HG02943 (cell line): ENCODE results near the gene SLC22A16.
"Not testable (repeated sequence)": the region's sequence is repeated elsewhere in the genome, so short reads cannot be mapped to it uniquely, and the experiment has no call there.

Source experiments
- ATAC-seq: cut with Tn5 transposase; IDR thresholded peaks from one replicate; pipeline ENCODE4 v1.9.1; 2021; ENCODE audit warnings: mild to moderate bottlenecking, low read depth, moderate library complexity; ENCODE audit not compliant: unreplicated experiment

The SLC22A16 gene, protein sequence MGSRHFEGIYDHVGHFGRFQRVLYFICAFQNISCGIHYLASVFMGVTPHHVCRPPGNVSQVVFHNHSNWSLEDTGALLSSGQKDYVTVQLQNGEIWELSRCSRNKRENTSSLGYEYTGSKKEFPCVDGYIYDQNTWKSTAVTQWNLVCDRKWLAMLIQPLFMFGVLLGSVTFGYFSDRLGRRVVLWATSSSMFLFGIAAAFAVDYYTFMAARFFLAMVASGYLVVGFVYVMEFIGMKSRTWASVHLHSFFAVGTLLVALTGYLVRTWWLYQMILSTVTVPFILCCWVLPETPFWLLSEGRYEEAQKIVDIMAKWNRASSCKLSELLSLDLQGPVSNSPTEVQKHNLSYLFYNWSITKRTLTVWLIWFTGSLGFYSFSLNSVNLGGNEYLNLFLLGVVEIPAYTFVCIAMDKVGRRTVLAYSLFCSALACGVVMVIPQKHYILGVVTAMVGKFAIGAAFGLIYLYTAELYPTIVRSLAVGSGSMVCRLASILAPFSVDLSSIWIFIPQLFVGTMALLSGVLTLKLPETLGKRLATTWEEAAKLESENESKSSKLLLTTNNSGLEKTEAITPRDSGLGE

GRCh38 chr6:110476046-110476849, at the start of gene SLC22A16:
TSS of gene SLC22A16 (minus strand) at chr6:110476613. CDS start at chr6:110476574, 39 bp downstream.
- ATAC-seq, result no peak

GRCh38 chr6:110525001-110525400, 48.6 kb upstream of the SLC22A16 start:
- ATAC-seq, result no peak

DNA sequence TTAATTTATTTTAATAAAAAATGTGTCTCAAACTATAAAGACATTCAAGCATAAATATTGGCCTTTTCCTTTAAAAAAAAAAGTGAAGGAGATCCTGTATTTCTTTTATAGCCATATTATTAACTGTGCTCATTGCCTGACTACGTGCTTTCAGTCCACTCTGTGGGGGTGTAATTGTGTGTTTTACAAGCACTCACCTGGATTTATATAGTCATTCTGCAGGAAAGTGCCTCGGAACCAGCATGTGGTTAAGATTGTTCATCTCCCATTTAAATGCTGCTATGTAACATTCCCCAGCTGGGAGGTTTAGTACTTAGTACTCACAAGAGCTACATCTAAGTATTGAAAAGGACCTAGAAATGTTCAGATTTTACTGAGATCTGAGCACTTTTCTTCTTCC, 47.9 kb upstream of the SLC22A16 start:
- ATAC-seq, result no peak

- no peak for ATAC-seq
Observed at GRCh38 chr6:110523451-110524021, 47.1 kb upstream of the SLC22A16 start.

- no peak for ATAC-seq
Observed at GRCh38 chr6:110522427-110522826, 46.0 kb upstream of the SLC22A16 start.

DNA sequence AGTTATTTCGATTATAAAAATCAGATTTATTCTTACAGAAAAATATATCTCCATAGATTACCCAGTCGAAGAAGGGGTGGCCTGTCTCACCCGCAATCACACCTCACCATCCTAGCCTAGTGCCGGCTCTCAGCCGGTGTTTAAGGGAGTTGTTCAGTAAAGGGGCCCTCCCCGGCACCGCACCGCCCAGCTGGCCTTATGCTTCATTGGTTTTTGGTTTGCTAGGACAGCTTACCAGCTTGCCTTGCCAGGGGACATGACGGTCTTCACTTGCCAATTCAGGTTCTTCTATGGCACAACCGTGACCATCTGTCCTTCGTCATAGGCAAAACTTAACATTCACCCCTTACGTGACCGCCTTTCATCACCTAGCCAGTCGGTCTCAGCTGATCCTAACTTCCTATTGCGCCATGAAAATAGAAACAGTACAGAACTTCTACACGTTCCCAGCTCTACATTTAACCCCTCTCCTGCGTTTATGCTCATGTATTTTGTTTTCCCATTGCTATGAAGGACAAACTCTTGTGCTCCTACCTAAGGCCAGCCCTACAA, 44.7 kb upstream of the SLC22A16 start:
- no peak for ATAC-seq

DNA sequence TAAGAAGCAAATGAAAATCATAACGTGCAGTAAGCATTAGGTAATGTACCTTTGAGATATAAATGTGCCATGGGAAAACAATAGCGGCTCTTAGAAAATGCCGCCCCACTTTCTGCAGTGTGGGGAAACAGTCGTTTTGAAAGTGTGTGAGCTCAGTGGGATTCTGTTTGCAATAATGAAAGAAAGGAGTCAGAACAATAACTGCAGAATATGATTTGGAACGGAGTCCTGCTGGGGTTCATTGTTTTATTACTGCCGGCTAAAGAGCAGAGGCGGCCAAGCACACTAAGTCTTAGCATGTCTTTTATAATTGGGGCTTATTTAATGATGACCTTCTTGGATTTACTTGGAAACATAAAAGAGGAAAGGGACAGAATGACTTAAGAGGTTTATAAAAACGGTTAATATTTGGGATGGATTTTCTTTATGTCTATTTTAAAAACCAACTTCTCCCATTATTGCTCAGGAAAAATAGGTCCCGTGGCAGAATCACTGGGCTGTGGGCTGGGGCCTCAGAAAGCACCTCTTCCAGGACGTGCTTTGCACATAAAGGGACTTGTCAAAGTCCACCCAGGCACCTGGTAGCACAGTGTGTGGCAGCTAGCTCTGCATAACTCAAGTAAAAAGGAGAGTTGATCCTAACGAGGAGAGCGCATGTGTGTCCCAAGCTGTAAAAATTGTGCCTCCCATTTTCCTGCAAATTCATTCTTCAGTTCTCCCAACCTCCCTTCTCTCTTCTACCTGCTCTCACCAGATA, 44.0 kb upstream of the SLC22A16 start:
- ATAC-seq, result no peak

- no peak for ATAC-seq
Observed at GRCh38 chr6:110517601-110518281, 41.3 kb upstream of the SLC22A16 start.

GRCh38 chr6:110517034-110517433, 40.6 kb upstream of the SLC22A16 start:
- no peak for ATAC-seq

DNA sequence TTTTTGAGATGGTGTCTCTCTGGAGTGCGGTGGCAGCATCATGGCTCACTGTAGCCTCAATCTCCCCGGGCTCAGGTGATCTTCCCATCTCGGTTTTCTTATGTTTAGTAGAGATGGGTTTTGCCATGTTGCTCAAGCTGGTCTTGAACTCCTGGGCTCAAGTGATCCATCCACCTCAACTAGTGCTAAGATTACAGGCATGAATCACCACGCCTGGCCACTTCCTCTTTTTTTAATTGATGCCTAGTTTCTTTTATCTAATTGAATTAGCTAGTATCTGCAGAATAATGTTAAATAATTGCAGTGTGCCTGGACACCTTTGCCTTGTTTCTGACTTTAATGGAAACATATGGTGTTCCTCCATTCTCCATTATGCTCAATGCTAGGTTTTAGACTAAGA, 38.4 kb upstream of the SLC22A16 start:
- no peak for ATAC-seq

DNA sequence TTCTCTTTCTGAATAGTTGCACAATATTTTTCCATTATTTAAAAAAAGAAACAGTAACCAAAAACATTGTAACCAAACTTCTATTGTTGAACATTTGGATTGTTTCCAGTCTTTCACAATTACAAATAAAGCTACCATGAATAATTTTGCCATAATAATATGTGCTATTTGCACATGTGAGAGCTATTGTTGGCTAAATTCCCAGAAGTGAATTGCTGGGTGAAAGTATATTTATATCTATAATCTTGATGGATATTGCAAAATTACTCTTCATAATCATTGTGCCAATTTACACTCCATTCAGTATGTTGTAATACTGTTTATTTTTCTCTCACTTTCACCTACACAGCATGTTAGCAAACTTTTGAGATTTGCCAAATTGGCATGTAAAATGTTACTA, 36.6 kb upstream of the SLC22A16 start:
- ATAC-seq, result no peak

DNA sequence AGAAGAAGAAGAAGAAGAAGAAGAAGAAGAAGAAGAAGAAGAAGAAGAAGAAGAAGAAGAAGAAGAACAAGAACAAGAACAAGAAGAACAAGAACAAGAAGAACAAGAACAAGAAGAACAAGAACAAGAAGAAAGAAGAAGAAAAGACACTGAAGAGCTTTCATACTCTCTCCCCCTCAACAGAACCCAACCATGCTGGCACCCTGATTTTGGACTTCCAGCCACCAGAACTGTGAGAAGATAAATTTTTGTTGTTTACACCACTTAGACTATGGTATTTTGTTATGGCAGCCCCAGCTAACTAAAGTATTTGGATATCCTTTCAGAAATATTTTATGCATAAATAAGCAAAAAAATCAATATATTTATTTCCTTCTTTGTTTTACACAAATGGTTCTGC, 36.1 kb upstream of the SLC22A16 start:
- ATAC-seq, result not testable (repeated sequence)

- no peak for ATAC-seq
Observed at GRCh38 chr6:110511401-110511800, 35.0 kb upstream of the SLC22A16 start.

DNA sequence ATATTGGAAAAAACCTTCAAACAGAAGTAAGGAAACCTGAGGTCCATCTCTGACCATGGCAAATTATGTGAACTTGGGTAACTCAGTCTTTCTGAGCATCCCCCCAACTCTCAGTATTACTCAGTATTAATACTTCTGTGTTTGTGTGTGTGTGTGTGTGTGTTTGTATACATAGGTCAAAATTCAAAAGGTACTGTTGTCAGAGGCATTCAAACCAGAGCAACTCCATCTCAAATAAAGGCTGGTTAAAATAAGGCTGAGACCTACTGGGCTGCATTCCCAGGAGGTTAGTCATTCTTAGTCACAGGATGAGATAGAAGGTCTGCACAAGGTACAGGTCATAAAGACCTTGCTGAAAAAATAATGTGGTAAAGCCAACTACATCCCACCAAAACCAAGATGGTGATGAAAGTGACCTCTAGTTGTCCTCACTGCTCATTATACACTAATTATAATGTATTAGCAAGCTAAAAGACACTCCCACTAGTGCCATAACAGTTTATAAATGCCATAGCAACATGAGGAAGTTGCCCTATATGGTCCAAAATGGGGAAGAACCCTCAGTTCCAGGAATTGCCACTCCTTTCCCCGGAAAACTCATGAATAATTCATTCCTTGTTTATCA, 33.3 kb upstream of the SLC22A16 start:
- ATAC-seq, result no peak

- ATAC-seq, result not testable (repeated sequence)
Observed at GRCh38 chr6:110504891-110505290, 28.5 kb upstream of the SLC22A16 start.

GRCh38 chr6:110495949-110496348, 19.5 kb upstream of the SLC22A16 start:
- no peak for ATAC-seq

GRCh38 chr6:110493253-110493800, 16.9 kb upstream of the SLC22A16 start:
- no peak for ATAC-seq

GRCh38 chr6:110492584-110492983, 16.2 kb upstream of the SLC22A16 start:
- no peak for ATAC-seq
